ENCODE measurements around the gene RRP8. TPM values are rescaled to one million over a fixed set of nuclear protein-coding genes. Genes with fewer than 3 reads are reported as not detected.

RRP8 gene
- total RNA-seq, 2 experiments from 2014 or later: 39.6 to 43.1 TPM

DNA sequence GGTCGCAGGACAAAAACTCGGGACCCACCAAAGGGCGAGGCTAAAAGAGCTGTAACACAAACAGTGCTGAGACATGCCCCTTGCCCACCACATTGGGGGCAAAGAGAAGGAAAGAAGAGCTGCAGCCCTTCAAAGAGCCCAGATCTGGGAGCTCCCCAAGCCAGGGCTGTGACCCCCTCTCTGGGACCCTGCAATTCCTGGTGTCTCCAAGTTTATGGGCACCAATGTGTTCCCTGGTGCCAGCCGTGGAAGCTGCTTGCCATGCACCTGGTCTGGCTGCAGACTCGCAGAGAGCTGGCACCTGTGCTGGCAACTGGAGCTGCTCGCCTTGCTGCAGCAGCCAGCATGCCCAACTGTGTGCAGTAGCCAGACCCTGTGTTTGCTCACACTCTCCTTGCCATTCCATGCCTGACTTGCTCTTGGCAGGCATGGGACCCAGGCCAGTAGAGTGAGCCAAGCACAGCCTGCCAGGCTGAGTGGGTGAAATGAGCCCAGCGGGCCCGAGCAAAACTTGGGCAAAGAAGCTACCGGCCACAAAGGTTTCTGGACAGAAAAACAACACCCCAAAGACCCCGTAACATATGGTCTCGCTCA, 16.0 kb downstream of the RRP8 start:
- Mint-ChIP-seq H3K27ac (no peak overlapping the region), H3K36me3 (ENCODE audit: low read depth) (peaks cover 46% of the 10 kb centered on the region), H3K9me3 (peaks cover 19% of the 10 kb centered on the region), H3K27me3 (no peaks in the 10 kb centered on the region), H3K4me1 (ENCODE audit: low read depth) (no peaks in the 10 kb centered on the region), H3K4me3 (no peak overlapping the region)
- intact Hi-C loops (cut with micrococcal nuclease): no loop called here
- DNase-seq: no peak
- TF ChIP-seq, protein P1, sequence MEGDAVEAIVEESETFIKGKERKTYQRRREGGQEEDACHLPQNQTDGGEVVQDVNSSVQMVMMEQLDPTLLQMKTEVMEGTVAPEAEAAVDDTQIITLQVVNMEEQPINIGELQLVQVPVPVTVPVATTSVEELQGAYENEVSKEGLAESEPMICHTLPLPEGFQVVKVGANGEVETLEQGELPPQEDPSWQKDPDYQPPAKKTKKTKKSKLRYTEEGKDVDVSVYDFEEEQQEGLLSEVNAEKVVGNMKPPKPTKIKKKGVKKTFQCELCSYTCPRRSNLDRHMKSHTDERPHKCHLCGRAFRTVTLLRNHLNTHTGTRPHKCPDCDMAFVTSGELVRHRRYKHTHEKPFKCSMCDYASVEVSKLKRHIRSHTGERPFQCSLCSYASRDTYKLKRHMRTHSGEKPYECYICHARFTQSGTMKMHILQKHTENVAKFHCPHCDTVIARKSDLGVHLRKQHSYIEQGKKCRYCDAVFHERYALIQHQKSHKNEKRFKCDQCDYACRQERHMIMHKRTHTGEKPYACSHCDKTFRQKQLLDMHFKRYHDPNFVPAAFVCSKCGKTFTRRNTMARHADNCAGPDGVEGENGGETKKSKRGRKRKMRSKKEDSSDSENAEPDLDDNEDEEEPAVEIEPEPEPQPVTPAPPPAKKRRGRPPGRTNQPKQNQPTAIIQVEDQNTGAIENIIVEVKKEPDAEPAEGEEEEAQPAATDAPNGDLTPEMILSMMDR (IDR thresholded peaks at IDR 0.05): no peak
- CTCF ChIA-PET: interaction anchor here (0.8 kb wide), 1 partner anchor 81 kb away, joined by 3 read pairs; no protein-coding TSS in a partner anchor
- no peak for ATAC-seq
- POLR2A ChIA-PET: interaction anchor here (0.7 to 1.4 kb wide), 2 partner anchors 9 to 1562 kb away, joined by 3 to 5 read pairs; no protein-coding TSS in a partner anchor

DNA sequence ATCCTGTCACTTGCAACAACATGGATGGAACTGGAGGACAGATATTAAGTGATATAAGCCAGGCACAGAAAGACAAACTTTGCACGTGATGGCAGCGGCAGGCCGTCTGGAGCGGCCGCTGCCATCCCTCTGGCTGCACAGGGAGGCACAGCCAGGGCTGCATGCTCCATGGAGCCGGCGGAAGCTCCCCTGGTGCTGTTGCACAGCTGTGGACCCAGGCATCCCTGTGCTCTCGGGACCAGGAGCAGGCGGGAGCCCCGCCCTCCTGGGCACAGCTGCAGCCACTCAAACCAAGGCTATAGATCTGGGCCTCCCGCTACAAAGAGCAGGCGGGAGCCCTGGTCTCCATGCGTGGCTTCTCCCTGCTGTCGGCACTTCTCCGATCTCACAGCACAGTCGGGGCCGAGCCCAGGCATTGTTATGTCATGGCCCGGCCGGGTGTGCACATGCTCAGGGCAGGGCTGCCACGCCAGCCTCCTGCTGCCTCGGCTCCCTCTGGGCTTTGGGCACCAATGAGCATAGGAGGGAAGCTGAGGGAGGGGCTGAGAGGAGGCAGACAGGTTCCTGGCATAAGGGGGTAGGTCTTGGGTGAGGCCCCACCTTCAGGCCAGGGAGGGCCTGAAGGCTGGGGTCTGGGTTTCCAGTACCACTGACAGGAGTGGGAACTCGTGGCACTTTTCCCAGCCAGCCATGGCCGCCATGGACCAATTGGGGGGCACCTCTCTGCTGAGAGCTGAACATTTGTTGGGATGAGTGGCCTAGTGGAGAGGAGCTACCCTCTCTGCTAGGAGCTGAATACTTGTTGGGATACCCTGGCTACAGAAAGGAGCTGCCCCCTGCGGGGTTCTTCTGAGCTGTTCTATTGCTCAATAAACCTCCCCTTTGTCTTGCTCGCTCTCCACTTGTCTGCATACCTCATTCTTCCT, 16.7 kb downstream of the RRP8 start:
- Mint-ChIP-seq H3K4me3 (no peak overlapping the region), H3K36me3 (ENCODE audit: low read depth) (peaks cover 46% of the 10 kb centered on the region), H3K27me3 (no peaks in the 10 kb centered on the region), H3K27ac (no peak overlapping the region), H3K9me3 (peaks cover 23% of the 10 kb centered on the region), H3K4me1 (ENCODE audit: low read depth) (no peaks in the 10 kb centered on the region)
- CTCF ChIA-PET: interaction anchor here (0.8 to 1.0 kb wide), 2 partner anchors 12 to 82 kb away, joined by 3 to 4 read pairs; no protein-coding TSS in a partner anchor
- intact Hi-C loops (cut with micrococcal nuclease): no loop called here
- no peak for ATAC-seq
- POLR2A ChIA-PET: interaction anchor here (1.4 kb wide), 1 partner anchor 9 kb away, joined by 5 read pairs; no protein-coding TSS in a partner anchor
- no peak for DNase-seq
- TF ChIP-seq, protein P1 (IDR thresholded peaks at IDR 0.05): no peak

DNA sequence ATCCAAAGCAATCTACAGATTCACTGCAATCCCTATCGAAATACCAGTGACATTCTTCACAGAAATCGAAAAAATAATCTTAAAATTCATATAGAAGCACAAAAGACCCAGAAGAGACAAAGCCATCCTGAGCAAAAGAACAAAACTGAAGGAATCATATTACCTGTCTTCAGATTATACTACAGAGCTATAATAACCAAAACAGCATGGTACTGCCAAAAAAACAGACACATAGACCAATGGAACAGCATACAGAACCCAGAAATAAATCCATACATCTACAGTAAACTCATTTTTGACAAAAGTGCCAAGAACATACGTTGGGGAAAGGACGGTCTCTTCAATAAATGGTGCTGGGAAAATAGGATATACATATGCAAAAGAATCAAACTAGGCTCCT, 18.9 kb downstream of the RRP8 start:
- peaks cover 51% of the 10 kb centered on the region for H3K36me3 Mint-ChIP-seq (ENCODE audit: low read depth)
- H3K27ac Mint-ChIP-seq: no peak overlapping the region
- H3K27me3 Mint-ChIP-seq: no peaks in the 10 kb centered on the region
- intact Hi-C loops (cut with micrococcal nuclease): no loop called here
- H3K9me3 Mint-ChIP-seq: peaks cover 23% of the 10 kb centered on the region
- no peaks in the 10 kb centered on the region for H3K4me1 Mint-ChIP-seq (ENCODE audit: low read depth)
- ATAC-seq (no peak), DNase-seq (no peak)
- ChIA-PET POLR2A (no interaction called here), CTCF (interaction anchor here (1.3 kb wide), 1 partner anchor 205 kb away, joined by 3 read pairs; no protein-coding TSS in a partner anchor)
- no peak overlapping the region for H3K4me3 Mint-ChIP-seq
- TF ChIP-seq, protein P1 (IDR thresholded peaks at IDR 0.05): no peak

DNA sequence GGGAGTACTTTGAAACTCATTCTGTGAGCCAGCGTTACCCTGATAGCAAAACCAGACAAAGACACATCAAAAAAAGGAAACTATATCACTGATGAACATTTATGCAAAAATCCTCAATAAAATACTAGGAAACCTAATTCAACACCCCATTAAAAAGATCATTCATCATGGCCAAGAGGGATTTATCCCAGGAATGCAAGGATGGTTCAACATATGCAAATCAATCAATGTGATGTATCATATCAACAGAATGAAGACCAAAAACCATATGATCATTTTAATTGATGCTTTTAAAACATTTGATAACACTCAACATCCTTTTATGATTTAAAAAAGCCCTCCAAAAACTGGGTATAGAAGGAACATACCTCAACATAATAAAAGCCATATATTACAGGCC, 19.8 kb downstream of the RRP8 start:
- H3K36me3 Mint-ChIP-seq (ENCODE audit: low read depth): peaks cover 51% of the 10 kb centered on the region
- no peak overlapping the region for H3K27ac Mint-ChIP-seq
- POLR2A ChIA-PET: no interaction called here
- TF ChIP-seq, protein P1 (IDR thresholded peaks at IDR 0.05): no peak
- no peaks in the 10 kb centered on the region for H3K4me1 Mint-ChIP-seq (ENCODE audit: low read depth)
- DNase-seq (no peak), ATAC-seq (no peak)
- H3K4me3 Mint-ChIP-seq: no peak overlapping the region
- CTCF ChIA-PET: interaction anchor here (1.3 kb wide), 1 partner anchor 204 kb away, joined by 3 read pairs; no protein-coding TSS in a partner anchor
- peaks cover 23% of the 10 kb centered on the region for H3K9me3 Mint-ChIP-seq
- intact Hi-C loops (cut with micrococcal nuclease): no loop called here
- H3K27me3 Mint-ChIP-seq: no peaks in the 10 kb centered on the region
